Nephron progenitor cell (in vitro differentiated cells): ENCODE results near the gene TARDBP.

Experiments used
- DNase-seq: peaks from one replicate; pipeline ENCODE4 v3.0.0; 2021
- H3K27ac Mint-ChIP-seq: 2 replicates; pipeline ENCODE4 v1.8.0; 2021; ENCODE audit warnings: mild to moderate bottlenecking, moderate library complexity, mixed read lengths
- H3K27me3 Mint-ChIP-seq: 2 replicates; pipeline ENCODE4 v1.8.0; 2021; ENCODE audit warnings: mild to moderate bottlenecking, low read depth, mixed read lengths; ENCODE audit not compliant: poor library complexity
- H3K36me3 Mint-ChIP-seq: 2 replicates; pipeline ENCODE4 v1.8.0; 2021; ENCODE audit warnings: low read depth, mixed read lengths
- H3K4me1 Mint-ChIP-seq: 2 replicates; pipeline ENCODE4 v1.8.0; 2021; ENCODE audit warnings: mixed read lengths
- H3K4me3 Mint-ChIP-seq: 2 replicates; pipeline ENCODE4 v1.8.0; 2021; ENCODE audit warnings: mild to moderate bottlenecking, moderate library complexity, mixed read lengths
- H3K9me3 Mint-ChIP-seq: 2 replicates; pipeline ENCODE4 v1.8.0; 2021; ENCODE audit warnings: mild to moderate bottlenecking, moderate library complexity, mixed read lengths
- CTCF ChIP-seq: fragments of 200-600 bp; sonication (generic); IDR thresholded peaks from 2 replicates; pipeline ENCODE4 v1.5.0; 2021; ENCODE audit warnings: antibody characterized with exemption

TARDBP gene

GRCh38 chr1:10969971-10970332, 42.5 kb upstream of the TARDBP start:
- no peak overlapping the region for H3K27ac Mint-ChIP-seq
- H3K4me3 Mint-ChIP-seq: no peak overlapping the region
- no peaks in the 10 kb centered on the region for H3K36me3 Mint-ChIP-seq
- H3K27me3 Mint-ChIP-seq: peaks cover 50% of the 10 kb centered on the region
- no peak for TF ChIP-seq CTCF
- no peak for DNase-seq
- no peaks in the 10 kb centered on the region for H3K9me3 Mint-ChIP-seq
- H3K4me1 Mint-ChIP-seq: peaks cover 37% of the 10 kb centered on the region

- no peaks in the 10 kb centered on the region for H3K36me3 Mint-ChIP-seq
- no peak overlapping the region for H3K4me3 Mint-ChIP-seq
- no peak for DNase-seq
Observed at GRCh38 chr1:10973552-10973951, 38.9 kb upstream of the TARDBP start.

GRCh38 chr1:10973956-10974881, 38.2 kb upstream of the TARDBP start:
- no peak for DNase-seq
- Mint-ChIP-seq H3K4me1 (peaks cover 11% of the 10 kb centered on the region), H3K27ac (no peak overlapping the region), H3K27me3 (peaks cover 29% of the 10 kb centered on the region), H3K9me3 (no peaks in the 10 kb centered on the region), H3K36me3 (no peaks in the 10 kb centered on the region), H3K4me3 (no peak overlapping the region)
- no peak for TF ChIP-seq CTCF

More at GRCh38 chr1:10973552-10973951, 38.9 kb upstream of the TARDBP start:
- Mint-ChIP-seq H3K9me3 (no peaks in the 10 kb centered on the region), H3K27ac (no peak overlapping the region), H3K4me1 (peaks cover 16% of the 10 kb centered on the region), H3K27me3 (peaks cover 29% of the 10 kb centered on the region)
- TF ChIP-seq CTCF: no peak

GRCh38 chr1:10975567-10976326, 36.7 kb upstream of the TARDBP start:
- H3K4me3 Mint-ChIP-seq: no peak overlapping the region
- no peaks in the 10 kb centered on the region for H3K9me3 Mint-ChIP-seq
- no peaks in the 10 kb centered on the region for H3K36me3 Mint-ChIP-seq
- no peak for TF ChIP-seq CTCF
- DNase-seq: no peak
- no peak overlapping the region for H3K27ac Mint-ChIP-seq
- H3K4me1 Mint-ChIP-seq: peaks cover 16% of the 10 kb centered on the region
- peaks cover 29% of the 10 kb centered on the region for H3K27me3 Mint-ChIP-seq

- DNase-seq: no peak
- Mint-ChIP-seq H3K27ac (no peak overlapping the region), H3K36me3 (no peaks in the 10 kb centered on the region), H3K9me3 (no peaks in the 10 kb centered on the region), H3K4me1 (peaks cover 17% of the 10 kb centered on the region), H3K27me3 (peaks cover 43% of the 10 kb centered on the region), H3K4me3 (no peak overlapping the region)
- TF ChIP-seq CTCF: no peak
Observed at GRCh38 chr1:10978719-10979118, 33.7 kb upstream of the TARDBP start.
